Large intestine (tissue), 3 donors: ENCODE results near the gene NEXN. TPM values are rescaled to one million over a fixed set of nuclear protein-coding genes. Genes with fewer than 3 reads are reported as not detected.

Source experiments
- DNase-seq, 2 donors: peaks; one replicate each; pipeline versions ENCODE4 v3.0.0 to v3.0.0-alpha.2; 2013
- H3K27ac ChIP-seq: one replicate; pipeline ENCODE4 v1.5.1; 2013; ENCODE audit warnings: low read length
- H3K27me3 ChIP-seq: 2 replicates; pipeline ENCODE4 v1.6.1; 2013; ENCODE audit warnings: low read length; ENCODE audit not compliant: control insufficient read depth, insufficient read depth
- H3K36me3 ChIP-seq: 2 replicates; pipeline ENCODE4 v1.6.1; 2013; ENCODE audit warnings: low read length; ENCODE audit not compliant: control insufficient read depth, insufficient read depth
- H3K4me1 ChIP-seq: one replicate; pipeline ENCODE4 v1.6.1; 2013; ENCODE audit warnings: low read length; ENCODE audit not compliant: control insufficient read depth, insufficient read depth
- H3K4me3 ChIP-seq: one replicate; pipeline ENCODE4 v1.5.1; 2013; ENCODE audit warnings: low read length
- H3K9me3 ChIP-seq: one replicate; pipeline ENCODE4 v1.6.1; 2013; ENCODE audit warnings: mild to moderate bottlenecking, low read depth, low read length, moderate library complexity; ENCODE audit not compliant: control insufficient read depth
- WGBS: methylation state at CpG from one replicate; pipeline ENCODE4 v1.1.5; 2013; ENCODE audit warnings: low lambda C conversion rate; ENCODE audit not compliant: insufficient coverage; 5-methylcytosine and 5-hydroxymethylcytosine counted together
- polyA plus RNA-seq: library from polyadenylated mRNA; unstranded; fragments of 120-200 nt; gene quantifications from one replicate; pipeline ENCODE4 v1.2.1, GENCODE V29; 2013

Gene NEXN
- polyA plus RNA-seq, 1 donor: 26.0 TPM

DNA sequence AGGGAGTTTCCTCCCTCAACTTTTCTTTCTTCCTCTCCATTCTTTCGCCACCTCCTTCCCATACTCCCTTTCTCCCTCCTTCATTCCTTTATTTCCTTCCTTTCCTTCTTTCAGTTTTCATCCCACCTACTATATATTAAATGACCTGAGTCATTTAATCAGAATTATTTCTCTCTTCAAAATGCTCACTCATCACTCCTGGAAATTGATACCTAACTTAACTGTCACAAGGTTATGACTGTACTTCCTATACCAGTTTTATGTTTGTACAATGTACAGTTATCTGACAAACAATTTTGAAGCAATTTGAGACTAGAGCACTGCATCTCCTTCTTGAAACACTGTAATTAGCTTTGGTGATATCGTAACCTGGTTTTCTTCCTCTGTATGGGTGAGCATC lies 41.4 kb downstream of the NEXN start:
- H3K36me3 ChIP-seq: peaks cover 6% of the 10 kb centered on the region

DNA sequence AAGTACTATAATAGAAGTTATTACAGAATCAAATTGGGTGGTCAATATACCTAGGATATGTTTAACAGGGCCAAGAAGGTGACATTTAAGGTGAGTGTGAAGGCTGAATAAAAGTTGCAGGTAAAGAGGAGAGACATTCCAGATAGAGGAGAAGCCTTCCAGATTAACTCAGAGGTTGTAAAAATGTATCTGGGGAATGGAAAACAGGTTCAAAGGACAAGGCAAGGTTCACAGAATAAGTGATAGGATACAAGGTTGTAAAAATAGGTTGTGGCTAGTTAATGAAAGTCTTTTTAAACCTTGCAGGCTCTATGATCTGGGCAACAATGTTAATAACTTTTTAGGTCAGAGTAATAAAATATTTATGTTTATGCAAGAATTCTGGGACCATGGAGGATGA lies 50.2 kb downstream of the NEXN start:
- Histone ChIP-seq H3K4me3 (no peak overlapping the region), H3K9me3 (no peaks in the 10 kb centered on the region), H3K36me3 (peaks cover 6% of the 10 kb centered on the region), H3K27me3 (no peaks in the 10 kb centered on the region), H3K27ac (peak overlapping the region; percentile 32), H3K4me1 (peaks cover 6% of the 10 kb centered on the region)
- DNase-seq: peak; percentile 75 to 90

More for the DNA sequence above, 41.4 kb downstream of the NEXN start:
- H3K9me3 ChIP-seq: no peaks in the 10 kb centered on the region
- no peak overlapping the region for H3K4me3 ChIP-seq
- 100% methylated on average over 1 of the region's 2 CpGs for WGBS
- DNase-seq: no peak
- H3K27me3 ChIP-seq: no peaks in the 10 kb centered on the region
- H3K27ac ChIP-seq: no peak overlapping the region
- peaks cover 3% of the 10 kb centered on the region for H3K4me1 ChIP-seq

DNA sequence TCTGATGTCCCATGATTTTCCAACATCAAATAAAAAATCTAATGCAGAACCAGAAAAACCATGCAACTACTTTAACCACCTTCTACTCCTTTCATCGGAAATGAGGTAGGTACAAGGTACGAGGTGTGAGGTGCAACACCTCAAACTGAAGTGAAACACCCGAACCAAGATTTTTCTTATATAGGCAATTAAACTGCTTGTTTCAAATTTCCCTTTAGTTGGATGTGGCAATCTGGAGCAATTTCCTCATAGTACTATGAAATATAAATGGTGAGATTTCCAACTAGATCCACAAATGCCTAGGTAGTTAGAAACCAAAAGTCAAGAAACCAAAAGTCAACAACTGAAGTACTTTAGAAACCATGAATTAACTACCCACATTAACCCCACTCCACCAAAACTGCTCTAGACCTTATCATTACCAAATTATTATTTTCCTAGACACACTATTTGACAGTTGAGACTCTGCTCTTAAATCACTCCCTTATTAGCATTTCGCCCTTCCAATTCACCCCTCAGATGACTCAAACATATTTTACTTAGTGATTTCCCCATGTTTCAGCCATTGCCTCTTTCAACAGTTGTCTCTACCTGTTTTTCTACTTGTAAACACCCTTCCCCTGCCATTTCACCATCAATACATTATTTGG lies 52.6 kb downstream of the NEXN start:
- H3K4me1 ChIP-seq: peaks cover 3% of the 10 kb centered on the region
- no peaks in the 10 kb centered on the region for H3K9me3 ChIP-seq
- no peak for DNase-seq
- no peak overlapping the region for H3K4me3 ChIP-seq
- H3K27me3 ChIP-seq: no peaks in the 10 kb centered on the region
- no peak overlapping the region for H3K27ac ChIP-seq
- WGBS: 92% methylated on average over 2 of the region's 4 CpGs
- H3K36me3 ChIP-seq: peaks cover 13% of the 10 kb centered on the region

GRCh38 chr1:77942400-77943140 lies 54.1 kb downstream of the NEXN start:
- H3K36me3 ChIP-seq: peaks cover 18% of the 10 kb centered on the region
- WGBS: 92% methylated on average over 2 of the region's 4 CpGs

GRCh38 chr1:77945345-77945744 lies 56.9 kb downstream of the NEXN start:
- 83% methylated on average over 1 of the region's 2 CpGs for WGBS
- DNase-seq: no peak
- Histone ChIP-seq H3K36me3 (peaks cover 27% of the 10 kb centered on the region), H3K9me3 (no peaks in the 10 kb centered on the region), H3K4me1 (no peaks in the 10 kb centered on the region), H3K4me3 (no peak overlapping the region), H3K27me3 (no peaks in the 10 kb centered on the region), H3K27ac (no peak overlapping the region)

More at GRCh38 chr1:77942400-77943140, 54.1 kb downstream of the NEXN start:
- no peak overlapping the region for H3K27ac ChIP-seq
- peaks cover 3% of the 10 kb centered on the region for H3K4me1 ChIP-seq
- no peak overlapping the region for H3K4me3 ChIP-seq
- DNase-seq: no peak
- no peaks in the 10 kb centered on the region for H3K9me3 ChIP-seq
- no peaks in the 10 kb centered on the region for H3K27me3 ChIP-seq

GRCh38 chr1:77948841-77949424 lies 60.5 kb downstream of the NEXN start:
- no peak for DNase-seq
- Histone ChIP-seq H3K4me1 (no peaks in the 10 kb centered on the region), H3K27ac (no peak overlapping the region), H3K9me3 (no peaks in the 10 kb centered on the region), H3K27me3 (no peaks in the 10 kb centered on the region), H3K36me3 (peaks cover 40% of the 10 kb centered on the region), H3K4me3 (no peak overlapping the region)
- 100% methylated on average over 1 of the region's 2 CpGs for WGBS

GRCh38 chr1:77950873-77951272 lies 62.4 kb downstream of the NEXN start:
- Histone ChIP-seq H3K4me1 (no peaks in the 10 kb centered on the region), H3K36me3 (peaks cover 50% of the 10 kb centered on the region), H3K4me3 (no peak overlapping the region), H3K9me3 (no peaks in the 10 kb centered on the region), H3K27ac (no peak overlapping the region), H3K27me3 (no peaks in the 10 kb centered on the region)
- no peak for DNase-seq

DNA sequence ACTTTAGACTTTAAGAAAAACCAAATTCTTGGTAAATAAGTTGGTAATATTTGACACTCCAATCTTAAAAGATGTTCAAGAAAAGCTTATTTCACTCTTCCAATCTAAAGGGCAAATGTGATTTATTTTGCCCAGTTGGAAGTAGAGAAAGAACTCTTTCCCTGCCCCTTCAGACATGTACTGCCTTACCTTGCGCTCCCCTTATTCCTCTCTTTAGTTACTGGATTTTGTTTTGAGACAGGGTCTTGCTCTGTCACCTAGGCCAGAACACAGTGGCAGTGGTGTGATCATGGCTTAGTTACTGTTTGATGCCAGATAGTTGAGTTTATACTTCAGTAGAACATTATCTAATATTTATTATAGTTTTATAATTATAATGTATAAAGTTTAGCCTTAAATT lies 62.9 kb downstream of the NEXN start:
- Histone ChIP-seq H3K36me3 (peaks cover 53% of the 10 kb centered on the region), H3K4me3 (no peak overlapping the region), H3K4me1 (no peaks in the 10 kb centered on the region), H3K27ac (no peak overlapping the region), H3K9me3 (no peaks in the 10 kb centered on the region), H3K27me3 (no peaks in the 10 kb centered on the region)
- WGBS: no CpG with 5 or more reads among the region's 1 CpG
- DNase-seq: no peak

- 100% methylated on average over 2 of the region's 3 CpGs for whole genome bisulfite sequencing
- Histone ChIP-seq H3K4me3 (no peak overlapping the region), H3K27me3 (no peaks in the 10 kb centered on the region), H3K9me3 (no peaks in the 10 kb centered on the region), H3K4me1 (no peaks in the 10 kb centered on the region), H3K36me3 (peaks cover 68% of the 10 kb centered on the region), H3K27ac (no peak overlapping the region)
- no peak for DNase-seq
These were observed 65.5 kb downstream of the NEXN start for GRCh38 chr1:77953907-77954306.

DNA sequence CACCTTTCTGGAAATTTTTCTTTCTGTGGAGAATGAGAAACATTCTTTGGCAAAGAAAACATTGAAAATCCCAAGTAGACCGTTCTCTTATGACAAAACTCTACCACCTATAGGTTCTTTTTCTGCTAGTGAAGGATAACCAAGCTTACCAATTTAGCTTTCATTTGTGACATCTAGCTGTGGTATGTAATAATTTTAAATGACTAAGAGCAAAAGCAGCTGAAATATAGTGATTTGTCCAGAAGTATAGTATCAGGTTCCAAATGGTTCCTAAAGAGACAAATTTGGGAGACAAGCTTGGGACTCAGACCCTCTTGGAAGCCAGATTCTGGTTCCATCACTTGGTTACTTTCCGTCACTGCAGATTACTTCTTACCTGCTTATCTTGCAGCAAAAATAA lies 66.1 kb downstream of the NEXN start:
- H3K27me3 ChIP-seq: no peaks in the 10 kb centered on the region
- no peak overlapping the region for H3K4me3 ChIP-seq
- WGBS: no CpG with 5 or more reads among the region's 2 CpGs
- no peaks in the 10 kb centered on the region for H3K9me3 ChIP-seq
- no peak for DNase-seq
- no peaks in the 10 kb centered on the region for H3K4me1 ChIP-seq
- peaks cover 70% of the 10 kb centered on the region for H3K36me3 ChIP-seq
- H3K27ac ChIP-seq: no peak overlapping the region
